SJCRH30 (cell line): ENCODE results near the gene ATAD3B. TPM values are rescaled to one million over a fixed set of nuclear protein-coding genes. Genes with fewer than 3 reads are reported as not detected.
"Not testable (repeated sequence)": the region's sequence is repeated elsewhere in the genome, so short reads cannot be mapped to it uniquely, and the experiment has no call there.

Experiments
- DNase-seq, 2 experiments: peaks; one replicate each; pipeline ENCODE4 v3.0.0-alpha.2; 2015 to 2020
- H3K27ac ChIP-seq: fragments of 250-450 bp; sonication (Bioruptor Pico); 2 replicates; pipeline ENCODE4 v1.5.1; 2020; ENCODE audit warnings: mild to moderate bottlenecking, moderate library complexity
- H3K27me3 ChIP-seq: fragments of 250-450 bp; sonication (Bioruptor Pico); 2 replicates; pipeline ENCODE4 v1.5.1; 2020; ENCODE audit warnings: mild to moderate bottlenecking, moderate library complexity
- H3K36me3 ChIP-seq: fragments of 250-450 bp; sonication (Bioruptor Pico); 2 replicates; pipeline ENCODE4 v1.5.1; 2020; ENCODE audit warnings: mild to moderate bottlenecking, moderate library complexity
- H3K4me1 ChIP-seq: fragments of 250-450 bp; sonication (Bioruptor Pico); 2 replicates; pipeline ENCODE4 v1.5.1; 2020; ENCODE audit warnings: mild to moderate bottlenecking, moderate library complexity
- H3K4me3 ChIP-seq: fragments of 250-450 bp; sonication (Bioruptor Pico); 2 replicates; pipeline ENCODE4 v1.5.1; 2020; ENCODE audit warnings: mild to moderate bottlenecking, moderate library complexity
- H3K9me3 ChIP-seq: fragments of 250-450 bp; sonication (Bioruptor Pico); replicated peaks from 2 replicates; pipeline ENCODE4 v1.5.1; 2020; ENCODE audit warnings: mild to moderate bottlenecking, moderate library complexity
- total RNA-seq: library from RNA; depleted of rRNA; stranded (reverse); fragments of >200 nt; shearing (Covaris generic); gene quantifications from 2 replicates; pipeline ENCODE4 v1.2.3, GENCODE V29; 2014

The ATAD3B gene
- total RNA-seq, 1 experiment from 2014 or later = 55.5 TPM

DNA sequence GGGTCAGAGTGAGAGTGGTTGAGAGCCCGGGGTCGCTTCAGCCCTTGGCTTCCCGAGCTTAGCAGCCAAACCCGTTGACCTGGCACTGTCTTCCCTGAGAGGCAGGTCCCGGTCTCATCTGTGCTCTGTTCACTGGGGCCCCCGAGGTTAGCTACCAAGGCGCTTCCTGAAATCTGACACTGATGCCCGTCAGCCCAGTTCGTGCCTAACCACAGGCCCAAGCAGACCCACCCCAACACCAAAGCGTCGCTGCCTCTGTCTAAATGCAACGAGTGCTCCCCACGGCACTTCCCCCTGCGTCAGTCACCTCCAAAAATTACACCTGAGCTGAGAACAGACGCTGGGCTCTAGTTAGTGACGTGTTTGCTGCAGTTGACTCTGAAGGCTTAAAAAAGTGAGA is 42.8 kb downstream of the ATAD3B start:
- not testable (repeated sequence) for H3K27me3 ChIP-seq, H3K4me3 ChIP-seq, DNase-seq, H3K9me3 ChIP-seq, H3K4me1 ChIP-seq, H3K27ac ChIP-seq
- H3K36me3 ChIP-seq = peaks cover 32% of the 10 kb centered on the region

DNA sequence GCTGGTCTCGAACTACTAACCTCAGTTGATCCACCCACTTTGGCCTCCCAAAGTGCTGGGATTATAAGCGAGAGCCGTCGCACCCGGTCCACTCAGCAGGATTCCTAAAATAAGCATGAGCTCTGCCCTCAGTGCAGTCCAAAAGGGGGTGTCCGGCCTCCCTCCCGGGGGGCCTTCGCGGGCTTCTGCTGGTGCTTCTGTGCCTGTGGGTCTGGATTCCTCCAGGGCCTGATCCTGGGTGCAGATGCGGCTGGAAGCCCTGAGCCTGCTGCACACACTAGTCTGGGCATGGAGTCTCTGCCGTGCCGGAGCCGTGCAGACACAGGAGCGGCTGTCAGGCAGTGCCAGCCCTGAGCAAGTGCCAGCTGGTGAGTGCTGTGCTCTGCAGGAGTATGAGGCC is 45.4 kb downstream of the ATAD3B start:
- H3K4me1 ChIP-seq, H3K27me3 ChIP-seq, H3K27ac ChIP-seq, H3K9me3 ChIP-seq, H3K4me3 ChIP-seq, DNase-seq: not testable (repeated sequence)
- H3K36me3 ChIP-seq = peaks cover 52% of the 10 kb centered on the region

GRCh38 chr1:1517973-1518620 is 46.5 kb downstream of the ATAD3B start:
- H3K4me3 ChIP-seq = no peak overlapping the region
- H3K36me3 ChIP-seq = peaks cover 63% of the 10 kb centered on the region
- no peaks in the 10 kb centered on the region for H3K4me1 ChIP-seq
- no peak for DNase-seq
- H3K9me3 ChIP-seq = no peaks in the 10 kb centered on the region
- H3K27ac ChIP-seq = no peak overlapping the region
- H3K27me3 ChIP-seq = no peaks in the 10 kb centered on the region

DNA sequence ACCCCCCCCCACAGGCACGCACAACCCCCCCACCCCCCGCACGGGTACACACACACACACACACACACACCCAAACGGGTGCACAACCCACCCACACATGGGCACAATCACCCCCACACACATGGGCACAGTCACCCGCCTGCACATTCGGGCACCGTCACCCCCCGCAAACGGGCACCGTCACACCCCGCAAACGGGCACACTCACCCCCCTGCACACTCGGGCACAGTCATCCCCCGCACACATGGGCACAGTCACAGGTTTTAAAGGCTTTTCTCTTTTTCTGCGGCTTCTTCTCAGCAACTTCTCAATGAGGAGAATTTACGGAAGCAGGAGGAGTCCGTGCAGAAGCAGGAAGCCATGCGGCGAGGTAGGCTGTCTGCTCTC is 47.0 kb downstream of the ATAD3B start:
- peaks cover 66% of the 10 kb centered on the region for H3K36me3 ChIP-seq
- H3K4me3 ChIP-seq, H3K9me3 ChIP-seq, H3K27me3 ChIP-seq, H3K27ac ChIP-seq, DNase-seq, H3K4me1 ChIP-seq: not testable (repeated sequence)

DNA sequence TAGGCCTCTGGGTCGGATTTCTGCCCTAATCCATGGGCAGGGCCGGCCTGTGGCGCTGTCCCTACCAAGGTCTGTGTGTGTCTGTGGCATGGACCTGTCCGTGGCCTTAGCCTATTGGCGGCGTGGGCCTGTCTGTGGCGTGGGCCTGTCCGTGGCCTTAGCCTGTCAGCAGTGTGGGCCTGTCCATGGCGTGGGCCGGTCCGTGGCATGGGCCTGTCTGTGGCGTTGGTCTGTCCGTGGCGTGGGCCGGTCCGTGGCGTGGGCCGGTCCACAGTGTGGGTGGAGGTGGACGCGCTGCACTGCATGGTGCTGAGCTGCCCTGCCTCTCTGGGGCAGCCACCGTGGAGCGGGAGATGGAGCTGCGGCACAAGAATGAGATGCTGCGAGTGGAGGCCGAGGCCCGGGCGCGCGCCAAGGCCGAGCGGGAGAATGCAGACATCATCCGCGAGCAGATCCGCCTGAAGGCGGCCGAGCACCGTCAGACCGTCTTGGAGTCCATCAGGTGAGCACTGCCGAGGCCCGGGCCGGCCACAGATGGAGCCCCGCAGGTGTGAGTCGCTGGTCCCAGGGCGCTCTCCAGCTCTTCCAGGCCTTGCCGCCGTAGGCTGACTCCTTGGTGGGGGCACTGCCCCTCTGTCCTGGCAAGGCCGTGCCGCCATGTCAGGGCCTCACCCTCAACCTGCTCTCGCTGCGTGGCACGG is 48.4 kb downstream of the ATAD3B start:
- H3K27me3 ChIP-seq, H3K4me3 ChIP-seq, H3K9me3 ChIP-seq, DNase-seq, H3K27ac ChIP-seq, H3K4me1 ChIP-seq: not testable (repeated sequence)
- H3K36me3 ChIP-seq = peaks cover 64% of the 10 kb centered on the region

DNA sequence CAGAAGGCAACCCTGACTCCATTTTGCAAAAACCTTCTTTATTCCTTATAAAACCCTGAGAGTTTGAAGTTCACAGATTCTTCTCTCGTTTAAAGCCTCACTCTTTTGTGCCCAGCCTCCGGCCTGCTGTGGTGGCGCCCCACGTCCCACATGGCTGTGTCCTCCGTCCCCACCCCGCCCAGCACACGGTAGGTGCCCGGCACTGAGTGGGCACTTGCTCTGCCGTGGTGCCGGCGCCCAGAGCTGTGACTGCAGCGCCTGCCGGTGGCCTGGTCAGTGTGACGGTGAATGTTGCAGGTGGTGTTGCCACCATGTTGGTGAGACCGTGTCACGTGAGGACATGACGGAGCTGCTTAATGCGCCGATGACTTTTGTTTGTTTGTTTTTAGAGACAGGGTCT is 49.8 kb downstream of the ATAD3B start:
- Histone ChIP-seq H3K27me3 (no peaks in the 10 kb centered on the region), H3K36me3 (peaks cover 60% of the 10 kb centered on the region), H3K4me3 (no peak overlapping the region), H3K27ac (no peak overlapping the region), H3K9me3 (no peaks in the 10 kb centered on the region), H3K4me1 (no peaks in the 10 kb centered on the region)
- DNase-seq = no peak

- not testable (repeated sequence) for H3K4me3 ChIP-seq, H3K27ac ChIP-seq, H3K9me3 ChIP-seq, H3K4me1 ChIP-seq, H3K27me3 ChIP-seq, DNase-seq
- H3K36me3 ChIP-seq = peaks cover 59% of the 10 kb centered on the region
These were observed 51.0 kb downstream of the ATAD3B start for GRCh38 chr1:1522536-1522935.

GRCh38 chr1:1523226-1523625 is 51.7 kb downstream of the ATAD3B start:
- H3K27me3 ChIP-seq, DNase-seq, H3K9me3 ChIP-seq, H3K27ac ChIP-seq, H3K4me1 ChIP-seq, H3K4me3 ChIP-seq: not testable (repeated sequence)
- peaks cover 61% of the 10 kb centered on the region for H3K36me3 ChIP-seq

- DNase-seq, H3K4me3 ChIP-seq, H3K27me3 ChIP-seq, H3K9me3 ChIP-seq, H3K27ac ChIP-seq, H3K4me1 ChIP-seq: not testable (repeated sequence)
- H3K36me3 ChIP-seq = peaks cover 63% of the 10 kb centered on the region
These were observed 52.1 kb downstream of the ATAD3B start for GRCh38 chr1:1523651-1524050.

- not testable (repeated sequence) for H3K27me3 ChIP-seq, DNase-seq, H3K27ac ChIP-seq, H3K4me1 ChIP-seq, H3K4me3 ChIP-seq, H3K9me3 ChIP-seq
- peaks cover 70% of the 10 kb centered on the region for H3K36me3 ChIP-seq
These were observed 53.3 kb downstream of the ATAD3B start for GRCh38 chr1:1524750-1525383.

DNA sequence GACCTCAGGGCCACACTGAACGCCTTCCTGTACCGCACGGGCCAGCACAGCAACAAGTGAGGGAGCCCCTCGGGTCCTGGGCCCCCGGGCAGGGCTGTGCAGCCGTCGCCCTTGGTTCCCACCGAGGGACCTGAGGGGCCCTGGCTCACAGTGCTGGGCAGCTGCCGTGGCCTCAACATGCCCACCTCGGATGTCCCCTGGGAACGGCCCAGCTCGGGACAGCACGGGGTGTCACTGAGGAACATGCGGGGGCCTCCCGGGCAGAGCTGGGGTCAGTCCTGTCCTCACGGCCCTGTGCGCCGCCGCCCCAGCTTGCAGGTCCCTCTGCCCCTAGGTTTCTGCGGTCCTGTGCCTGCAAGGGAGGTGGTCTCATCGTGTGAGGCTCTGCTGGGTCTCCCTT is 54.9 kb downstream of the ATAD3B start:
- H3K27me3 ChIP-seq, H3K27ac ChIP-seq, H3K9me3 ChIP-seq, H3K4me3 ChIP-seq, H3K4me1 ChIP-seq, DNase-seq: not testable (repeated sequence)
- peaks cover 71% of the 10 kb centered on the region for H3K36me3 ChIP-seq

- H3K4me1 ChIP-seq = no peaks in the 10 kb centered on the region
- peaks cover 69% of the 10 kb centered on the region for H3K36me3 ChIP-seq
- no peaks in the 10 kb centered on the region for H3K27me3 ChIP-seq
- DNase-seq = no peak
- H3K9me3 ChIP-seq = peaks cover 10% of the 10 kb centered on the region
- no peak overlapping the region for H3K4me3 ChIP-seq
- no peak overlapping the region for H3K27ac ChIP-seq
These were observed 55.7 kb downstream of the ATAD3B start for GRCh38 chr1:1527092-1527816.

- peaks cover 63% of the 10 kb centered on the region for H3K36me3 ChIP-seq
- no peak for DNase-seq
- H3K9me3 ChIP-seq = peaks cover 12% of the 10 kb centered on the region
- no peaks in the 10 kb centered on the region for H3K27me3 ChIP-seq
- no peaks in the 10 kb centered on the region for H3K4me1 ChIP-seq
- H3K4me3 ChIP-seq = no peak overlapping the region
- no peak overlapping the region for H3K27ac ChIP-seq
These were observed 57.0 kb downstream of the ATAD3B start for GRCh38 chr1:1528301-1529267.

GRCh38 chr1:1529321-1529720 is 57.8 kb downstream of the ATAD3B start:
- Histone ChIP-seq H3K36me3 (peaks cover 63% of the 10 kb centered on the region), H3K4me3 (no peak overlapping the region), H3K27me3 (no peaks in the 10 kb centered on the region), H3K27ac (no peak overlapping the region), H3K4me1 (no peaks in the 10 kb centered on the region), H3K9me3 (peaks cover 12% of the 10 kb centered on the region)
- DNase-seq = no peak
